Trophoblast cell (in vitro differentiated cells and primary cell): ENCODE data around the gene LTF.

Experiments used
- DNase-seq, 2 donors: peaks; one replicate each; pipeline ENCODE4 v3.0.0-alpha.2; 2016
- H2AFZ ChIP-seq: 2 replicates; pipeline ENCODE4 v1.6.1; 2013; ENCODE audit warnings: low read length, moderate library complexity, mild to moderate bottlenecking; ENCODE audit not compliant: insufficient read depth, poor library complexity
- H2AK5ac ChIP-seq: 2 replicates; pipeline ENCODE4 v1.6.1; 2013; ENCODE audit warnings: mild to moderate bottlenecking, low read length
- H2BK120ac ChIP-seq: 2 replicates; pipeline ENCODE4 v1.6.1; 2013; ENCODE audit warnings: low read length, mild to moderate bottlenecking, moderate library complexity; ENCODE audit not compliant: insufficient read depth, poor library complexity
- H2BK12ac ChIP-seq: 2 replicates; pipeline ENCODE4 v1.6.1; 2013; ENCODE audit warnings: mild to moderate bottlenecking, low read length, moderate library complexity
- H2BK5ac ChIP-seq: 2 replicates; pipeline ENCODE4 v1.6.1; 2013; ENCODE audit warnings: low read length, low read depth, moderate library complexity, mild to moderate bottlenecking; ENCODE audit not compliant: poor library complexity
- H3K14ac ChIP-seq: 2 replicates; pipeline ENCODE4 v1.6.1; 2013; ENCODE audit warnings: mild to moderate bottlenecking, low read length
- H3K18ac ChIP-seq: 2 replicates; pipeline ENCODE4 v1.6.1; 2013; ENCODE audit warnings: mild to moderate bottlenecking, low read length
- H3K23ac ChIP-seq: 2 replicates; pipeline ENCODE4 v1.6.1; 2013; ENCODE audit warnings: low read length
- H3K27ac ChIP-seq: 2 replicates; pipeline ENCODE4 v1.5.1; 2013; ENCODE audit warnings: low read depth, mild to moderate bottlenecking, inconsistent platforms, low read length, moderate library complexity
- H3K27me3 ChIP-seq: 2 replicates; pipeline ENCODE4 v1.6.1; 2013; ENCODE audit warnings: inconsistent platforms, mild to moderate bottlenecking, low read length, moderate library complexity; ENCODE audit not compliant: insufficient read depth
- H3K36me3 ChIP-seq, 2 experiments: 1 replicate in 1 of 2; 2 replicates in 1 of 2; pipeline ENCODE4 v1.6.1; 2013; ENCODE audit warnings: low read length in 2 of 2, mild to moderate bottlenecking in 2 of 2, moderate library complexity in 1 of 2; ENCODE audit not compliant: insufficient read depth in 2 of 2, control insufficient read depth in 1 of 2
- H3K4ac ChIP-seq: 2 replicates; pipeline ENCODE4 v1.6.1; 2013; ENCODE audit warnings: low read depth, mild to moderate bottlenecking, low read length, moderate library complexity
- H3K4me1 ChIP-seq, 2 experiments: 1 replicate in 1 of 2; 2 replicates in 1 of 2; pipeline ENCODE4 v1.6.1; 2013; ENCODE audit warnings: low read length in 2 of 2, mild to moderate bottlenecking in 2 of 2, moderate library complexity in 1 of 2; ENCODE audit not compliant: insufficient read depth in 2 of 2, control insufficient read depth in 1 of 2
- H3K4me2 ChIP-seq: 2 replicates; pipeline ENCODE4 v1.6.1; 2013; ENCODE audit warnings: inconsistent platforms, mild to moderate bottlenecking, low read length, moderate library complexity
- H3K4me3 ChIP-seq: 2 replicates; pipeline ENCODE4 v1.5.1; 2013; ENCODE audit warnings: mild to moderate bottlenecking, low read depth, low read length, inconsistent platforms
- H3K79me1 ChIP-seq: one replicate; pipeline ENCODE4 v1.6.1; 2013; ENCODE audit warnings: low read length
- H3K79me2 ChIP-seq: 2 replicates; pipeline ENCODE4 v1.6.1; 2013; ENCODE audit warnings: low read length, mild to moderate bottlenecking; ENCODE audit not compliant: control insufficient read depth, insufficient read depth, poor library complexity
- H3K9ac ChIP-seq: 2 replicates; pipeline ENCODE4 v1.6.1; 2013; ENCODE audit warnings: mild to moderate bottlenecking, low read length
- H3K9me3 ChIP-seq: 2 replicates; pipeline ENCODE4 v1.6.1; 2013; ENCODE audit warnings: low read depth, mild to moderate bottlenecking, control low read depth, inconsistent platforms, low read length; ENCODE audit not compliant: insufficient read depth
- H4K12ac ChIP-seq: 2 replicates; pipeline ENCODE4 v1.6.1; 2013; ENCODE audit warnings: low read depth, mild to moderate bottlenecking, low read length, moderate library complexity
- H4K8ac ChIP-seq: 2 replicates; pipeline ENCODE4 v1.6.1; 2013; ENCODE audit warnings: low read depth, mild to moderate bottlenecking, low read length, moderate library complexity
- H4K91ac ChIP-seq: one replicate; pipeline ENCODE4 v1.6.1; 2013; ENCODE audit warnings: low read depth, mild to moderate bottlenecking, low read length, moderate library complexity
- WGBS: extraction: QIAGEN DNeasy Blood & Tissue Kit; methylation state at CpG from one replicate; pipeline ENCODE4 v1.1.7; 2013; ENCODE audit warnings: missing lambda C conversion rate; ENCODE audit not compliant: insufficient read length, insufficient coverage; ENCODE audit errors: extremely low coverage; 5-methylcytosine and 5-hydroxymethylcytosine counted together

LTF gene

DNA sequence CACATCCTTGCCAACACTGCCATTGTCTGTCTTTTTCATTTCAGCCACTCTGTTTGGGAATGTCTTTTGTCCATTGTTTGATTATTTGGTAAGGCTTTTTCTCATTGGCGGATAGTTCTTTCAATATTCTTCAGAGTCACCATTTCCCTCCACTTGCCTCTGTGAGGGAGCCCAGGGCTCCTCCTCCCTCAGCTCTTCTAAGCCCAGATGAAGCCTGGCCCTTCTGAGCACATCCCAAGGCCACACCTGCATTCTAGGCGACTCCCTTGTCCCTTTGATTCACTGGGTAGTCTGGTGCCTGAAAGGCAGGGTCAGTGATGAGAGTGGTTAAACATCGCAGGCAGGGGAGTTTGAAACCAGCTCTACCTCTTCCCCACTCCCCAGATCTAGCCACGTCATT lies 12.4 kb upstream of the LTF start:
- H3K27ac ChIP-seq: no peak overlapping the region
- H4K8ac ChIP-seq: no peak overlapping the region
- H3K14ac ChIP-seq: no peak overlapping the region
- no peak overlapping the region for H3K9ac ChIP-seq
- H3K18ac ChIP-seq: no peak overlapping the region
- DNase-seq: no peak
- H3K9me3 ChIP-seq: peaks cover 3% of the 10 kb centered on the region
- no peaks in the 10 kb centered on the region for H3K79me1 ChIP-seq
- H2AK5ac ChIP-seq: no peak overlapping the region
- H4K91ac ChIP-seq: no peak overlapping the region
- no peak overlapping the region for H3K23ac ChIP-seq
- WGBS: no CpG with 5 or more reads among the region's 4 CpGs
- no peak overlapping the region for H4K12ac ChIP-seq
- no peak overlapping the region for H3K4me3 ChIP-seq
- no peak overlapping the region for H2BK12ac ChIP-seq
- H2BK120ac ChIP-seq: no peak overlapping the region
- no peak overlapping the region for H3K4me2 ChIP-seq
- no peak overlapping the region for H2BK5ac ChIP-seq
- no peak overlapping the region for H2AFZ ChIP-seq
- H3K4me1 ChIP-seq: no peaks in the 10 kb centered on the region
- no peaks in the 10 kb centered on the region for H3K27me3 ChIP-seq
- H3K4ac ChIP-seq: no peak overlapping the region
- H3K36me3 ChIP-seq: no peaks in the 10 kb centered on the region
- no peaks in the 10 kb centered on the region for H3K79me2 ChIP-seq

DNA sequence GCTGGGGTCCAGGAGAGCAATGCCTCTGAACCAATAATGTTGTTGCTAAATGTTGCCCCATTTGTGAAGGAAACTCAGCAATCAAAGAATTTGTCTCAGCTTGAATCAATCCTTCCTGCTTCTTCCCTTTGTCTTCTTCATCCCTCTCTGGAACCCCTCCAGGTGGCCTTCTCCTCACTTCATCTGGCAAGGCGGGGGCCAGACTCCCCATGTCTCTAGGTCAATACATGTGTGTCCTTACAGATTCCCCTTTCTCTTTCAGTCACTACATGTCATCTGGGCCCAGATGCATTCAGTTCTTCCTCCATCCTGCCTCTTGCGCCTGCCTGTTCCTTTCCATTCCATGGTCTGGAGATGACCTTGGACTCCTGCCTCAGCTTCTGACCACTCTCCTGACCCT lies 8.0 kb upstream of the LTF start:
- no peak overlapping the region for H3K27ac ChIP-seq
- H3K27me3 ChIP-seq: no peaks in the 10 kb centered on the region
- H3K4me3 ChIP-seq: no peak overlapping the region
- no peak for DNase-seq
- H2BK12ac ChIP-seq: no peak overlapping the region
- no peak overlapping the region for H3K18ac ChIP-seq
- H3K4me2 ChIP-seq: no peak overlapping the region
- H3K36me3 ChIP-seq: no peaks in the 10 kb centered on the region
- H4K8ac ChIP-seq: no peak overlapping the region
- H3K4me1 ChIP-seq: no peaks in the 10 kb centered on the region
- H3K23ac ChIP-seq: no peak overlapping the region
- H2BK5ac ChIP-seq: no peak overlapping the region
- no peak overlapping the region for H4K12ac ChIP-seq
- no peak overlapping the region for H4K91ac ChIP-seq
- WGBS: no CpG with 5 or more reads among the region's 2 CpGs
- H3K9ac ChIP-seq: no peak overlapping the region
- no peaks in the 10 kb centered on the region for H3K79me2 ChIP-seq
- H3K4ac ChIP-seq: no peak overlapping the region
- no peak overlapping the region for H2BK120ac ChIP-seq
- H2AFZ ChIP-seq: no peak overlapping the region
- no peaks in the 10 kb centered on the region for H3K9me3 ChIP-seq
- H2AK5ac ChIP-seq: no peak overlapping the region
- H3K79me1 ChIP-seq: no peaks in the 10 kb centered on the region
- no peak overlapping the region for H3K14ac ChIP-seq

DNA sequence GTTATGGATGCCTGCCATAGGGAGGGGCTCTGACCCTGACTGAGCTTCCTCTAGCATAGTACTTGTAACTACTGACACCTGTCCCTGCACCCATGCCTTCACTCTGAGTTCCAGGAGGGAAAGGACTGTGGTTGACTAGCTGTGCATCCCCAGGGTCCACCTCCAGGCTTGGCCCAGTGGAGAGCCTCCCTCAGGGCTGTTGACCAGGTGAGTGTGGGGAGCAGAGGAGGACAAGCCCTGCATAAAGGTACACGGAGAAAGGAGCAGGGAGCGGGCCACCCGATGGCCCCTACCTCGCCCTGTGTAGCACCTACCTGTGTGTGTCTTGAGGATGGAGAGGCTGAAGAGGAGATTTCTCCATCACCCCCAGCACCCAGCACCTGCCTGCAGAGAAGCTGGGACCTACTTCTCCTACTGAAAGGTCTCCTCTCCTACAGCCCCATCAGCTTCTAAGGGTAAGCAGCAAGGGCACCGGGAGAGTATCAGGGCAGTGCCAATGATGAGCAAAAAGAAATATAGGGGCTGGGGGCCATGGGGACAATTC lies 6.7 kb upstream of the LTF start:
- H3K14ac ChIP-seq: no peak overlapping the region
- no peak overlapping the region for H3K4me3 ChIP-seq
- no peak overlapping the region for H2BK5ac ChIP-seq
- no peak overlapping the region for H2AK5ac ChIP-seq
- H4K12ac ChIP-seq: no peak overlapping the region
- no peak overlapping the region for H3K27ac ChIP-seq
- H3K27me3 ChIP-seq: no peaks in the 10 kb centered on the region
- no peak for DNase-seq
- no peak overlapping the region for H3K4ac ChIP-seq
- H3K18ac ChIP-seq: no peak overlapping the region
- no peaks in the 10 kb centered on the region for H3K79me2 ChIP-seq
- no CpG with 5 or more reads among the region's 5 CpGs for WGBS
- no peak overlapping the region for H2BK12ac ChIP-seq
- H4K91ac ChIP-seq: no peak overlapping the region
- no peak overlapping the region for H4K8ac ChIP-seq
- H3K23ac ChIP-seq: no peak overlapping the region
- no peak overlapping the region for H2AFZ ChIP-seq
- H3K9ac ChIP-seq: no peak overlapping the region
- no peaks in the 10 kb centered on the region for H3K36me3 ChIP-seq
- H3K79me1 ChIP-seq: no peaks in the 10 kb centered on the region
- H3K4me1 ChIP-seq: no peaks in the 10 kb centered on the region
- H3K9me3 ChIP-seq: no peaks in the 10 kb centered on the region
- H3K4me2 ChIP-seq: no peak overlapping the region
- no peak overlapping the region for H2BK120ac ChIP-seq

DNA sequence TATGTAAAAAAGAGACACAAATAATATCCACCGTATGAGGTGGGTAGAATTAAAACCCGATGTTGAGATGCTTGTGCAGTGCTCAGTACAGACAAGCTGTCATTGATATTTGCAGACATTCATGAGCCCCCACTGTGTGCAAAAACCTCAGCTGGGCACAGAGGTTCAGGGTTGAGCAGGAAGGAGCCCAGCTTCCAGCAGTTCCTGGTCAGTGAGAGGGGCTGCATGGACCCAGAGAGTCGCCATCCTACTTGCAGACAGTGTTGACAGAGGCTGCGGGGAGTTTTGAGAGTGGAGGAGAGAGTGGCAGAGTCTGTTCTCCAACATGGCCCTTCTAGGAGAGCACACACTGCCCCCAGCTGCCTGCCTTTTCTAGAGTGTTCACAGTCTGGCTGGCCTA lies 6.1 kb upstream of the LTF start:
- Histone ChIP-seq H3K79me2 (no peaks in the 10 kb centered on the region), H3K79me1 (no peaks in the 10 kb centered on the region), H3K4me1 (no peaks in the 10 kb centered on the region), H2BK120ac (no peak overlapping the region), H3K4me3 (no peak overlapping the region), H3K18ac (no peak overlapping the region), H2AK5ac (no peak overlapping the region), H4K91ac (no peak overlapping the region), H3K23ac (no peak overlapping the region), H3K27me3 (no peaks in the 10 kb centered on the region), H4K12ac (no peak overlapping the region), H3K4me2 (no peak overlapping the region), H3K14ac (no peak overlapping the region), H3K9me3 (no peaks in the 10 kb centered on the region), H4K8ac (no peak overlapping the region), H3K9ac (no peak overlapping the region), H2BK12ac (no peak overlapping the region), H2AFZ (no peak overlapping the region), H3K27ac (no peak overlapping the region), H3K4ac (no peak overlapping the region), H3K36me3 (no peaks in the 10 kb centered on the region), H2BK5ac (no peak overlapping the region)
- DNase-seq: no peak
- WGBS: no CpG with 5 or more reads among the region's 4 CpGs
